HCT116 (cell line): ENCODE results near the gene TNIP1. TPM values are rescaled to one million over a fixed set of nuclear protein-coding genes. Genes with fewer than 3 reads are reported as not detected.

Experiments
- ATAC-seq: fragments of 200-7000 bp; cut with Tn5 transposase; 2 replicates; pipeline ENCODE4 v1.9.1; 2020; ENCODE audit warnings: mild to moderate bottlenecking, moderate library complexity
- BruUV-seq: library from RNA; stranded (reverse); fragments of 400-500 nt; replicated peaks from 2 replicates; lab custom pipeline; 2021; lab: Mats Ljungman, UMichigan
- CTCF ChIA-PET: fragments of 300-600 bp; sonication (Branson Sonifier 250); formaldehyde crosslinking; loops from one replicate; lab custom pipeline; 2021; ENCODE audit warnings: antibody characterized with exemption; lab: Charles Lee
- POLR2A ChIA-PET: fragments of 300-600, 350-600 bp; sonication (Branson Sonifier 250); formaldehyde crosslinking; loops from one replicate; lab custom pipeline; 2021; ENCODE audit warnings: antibody characterized with exemption; lab: Charles Lee
- RAD21 ChIA-PET, 2 experiments: fragments of 300-600 bp; sonication (Branson Sonifier 250); formaldehyde crosslinking; loops; one replicate each; lab custom pipeline; 2023; ENCODE audit warnings: low total read pairs in 2 of 2; ENCODE audit not compliant: uncharacterized antibody in 2 of 2, unreplicated experiment in 2 of 2, low non-redundant PET in 1 of 2; lab: Charles Lee
- DNase-seq: peaks from one replicate; pipeline ENCODE4 v3.0.0-alpha.2; 2010; ENCODE audit warnings: low read depth, low spot score
- H2AFZ ChIP-seq: fragments of 200-600 bp; shearing (Covaris generic), sonication (generic); 2 replicates; pipeline ENCODE4 v1.6.1; 2017; ENCODE audit warnings: low read depth, mixed run types, mixed read lengths, antibody characterized with exemption, low read length; ENCODE audit not compliant: poor library complexity, severe bottlenecking
- H3K27ac ChIP-seq: 2 replicates; pipeline ENCODE4 v1.5.1; 2012; ENCODE audit warnings: low read depth, low read length
- H3K27me3 ChIP-seq: fragments of 200-600 bp; sonication (generic); 2 replicates; pipeline ENCODE4 v1.6.1; 2016; ENCODE audit warnings: mixed run types, low read length, mixed read lengths; ENCODE audit not compliant: insufficient read depth
- H3K36me3 ChIP-seq, 2 experiments: fragments of 200-500 bp in 1 of 2; fragments of 200-600 bp in 1 of 2; sonication (Bioruptor generic) in 1 of 2; sonication (generic) in 1 of 2; 2 replicates each; pipeline versions ENCODE4 v1.5.1 to v1.6.1; 2014 to 2016; ENCODE audit warnings: low read length in 2 of 2, inconsistent platforms in 1 of 2, mixed read lengths in 1 of 2, mixed run types in 1 of 2; ENCODE audit not compliant: insufficient read depth in 2 of 2, control insufficient read depth in 1 of 2
- H3K4me1 ChIP-seq, 2 experiments: fragments of 200-600 bp in 1 of 2; sonication (generic) in 1 of 2; 2 replicates each; pipeline versions ENCODE4 v1.5.1 to v1.6.1; 2012 to 2017; ENCODE audit warnings: low read length in 2 of 2, inconsistent platforms in 1 of 2, mild to moderate bottlenecking in 1 of 2, mixed read lengths in 1 of 2, mixed run types in 1 of 2, moderate library complexity in 1 of 2; ENCODE audit not compliant: insufficient read depth in 2 of 2, control insufficient read depth in 1 of 2
- H3K4me2 ChIP-seq: fragments of 200-600 bp; sonication (generic); 2 replicates; pipeline ENCODE4 v1.6.1; 2017; ENCODE audit warnings: mixed run types, low read length, mixed read lengths
- H3K4me3 ChIP-seq, 2 experiments: fragments of 200-600 bp in 1 of 2; sonication (generic) in 1 of 2; replicated peaks in 1 of 2; 2 replicates each; pipeline ENCODE4 v1.5.1; 2011 to 2016; ENCODE audit warnings: low read length in 2 of 2, control low read depth in 1 of 2, low read depth in 1 of 2, mild to moderate bottlenecking in 1 of 2, mixed read lengths in 1 of 2, mixed run types in 1 of 2
- H3K79me2 ChIP-seq: fragments of 200-600 bp; sonication (generic); 2 replicates; pipeline ENCODE4 v1.6.1; 2017; ENCODE audit warnings: mild to moderate bottlenecking, mixed run types, low read length, moderate library complexity, mixed read lengths; ENCODE audit not compliant: insufficient read depth
- H3K9ac ChIP-seq: fragments of 200-600 bp; sonication (generic); 2 replicates; pipeline ENCODE4 v1.6.1; 2016; ENCODE audit warnings: low read length, mixed read lengths
- H3K9me2 ChIP-seq: fragments of 200-600 bp; sonication (generic), shearing (Covaris generic); 2 replicates; pipeline ENCODE4 v1.6.1; 2017; ENCODE audit warnings: mixed run types, mild to moderate bottlenecking, moderate library complexity; ENCODE audit not compliant: insufficient read depth
- H3K9me3 ChIP-seq, 2 experiments: fragments of 200-500 bp in 1 of 2; fragments of 200-600 bp in 1 of 2; sonication (Bioruptor generic) in 1 of 2; sonication (generic) in 1 of 2; 2 replicates each; pipeline ENCODE4 v1.6.1; 2014 to 2017; ENCODE audit warnings: low read length in 2 of 2, mixed read lengths in 2 of 2, inconsistent platforms in 1 of 2, low read depth in 1 of 2, mild to moderate bottlenecking in 1 of 2, mixed run types in 1 of 2, moderate library complexity in 1 of 2; ENCODE audit not compliant: control insufficient read depth in 1 of 2, insufficient read depth in 1 of 2
- H4K20me1 ChIP-seq: fragments of 200-600 bp; sonication (generic), shearing (Covaris generic); 2 replicates; pipeline ENCODE4 v1.6.1; 2017; ENCODE audit warnings: mixed run types, mild to moderate bottlenecking, moderate library complexity; ENCODE audit not compliant: insufficient read depth
- CEBPB ChIP-seq: IDR thresholded peaks from 2 replicates; pipeline ENCODE4 v1.6.1; 2012; ENCODE audit warnings: low read depth
- EGR1 ChIP-seq: IDR thresholded peaks from 2 replicates; pipeline ENCODE4 v1.6.1; 2012; ENCODE audit warnings: low read depth
- ELF1 ChIP-seq: IDR thresholded peaks from 2 replicates; pipeline ENCODE4 v1.6.1; 2012; ENCODE audit warnings: low read depth, borderline replicate concordance
- EZH2 ChIP-seq: fragments of 200-600 bp; sonication (generic); IDR thresholded peaks from 2 replicates; pipeline ENCODE4 v1.6.1; 2017; ENCODE audit warnings: antibody characterized with exemption, mixed run types
- FOSL1 ChIP-seq: IDR thresholded peaks from 2 replicates; pipeline ENCODE4 v1.6.1; 2012; ENCODE audit warnings: low read depth
- POLR2A ChIP-seq: IDR thresholded peaks from 2 replicates; pipeline ENCODE4 v1.7.0; 2011; ENCODE audit warnings: borderline replicate concordance; ENCODE audit not compliant: insufficient read depth, insufficient read length; ENCODE audit errors: extremely low read depth
- POLR2AphosphoS5 ChIP-seq: IDR thresholded peaks from 2 replicates; pipeline ENCODE4 v1.6.1; 2011; ENCODE audit warnings: mild to moderate bottlenecking, low read depth, low read length, moderate library complexity
- RAD21 ChIP-seq: IDR thresholded peaks from 2 replicates; pipeline ENCODE4 v1.6.1; 2012; ENCODE audit warnings: low read depth, mild to moderate bottlenecking
- SIN3A ChIP-seq: IDR thresholded peaks from 2 replicates; pipeline ENCODE4 v1.6.1; 2012; ENCODE audit warnings: low read depth
- SP1 ChIP-seq: IDR thresholded peaks from 2 replicates; pipeline ENCODE4 v1.6.1; 2012; ENCODE audit warnings: low read depth
- SRF ChIP-seq: IDR thresholded peaks from 2 replicates; pipeline ENCODE4 v1.6.1; 2012; ENCODE audit warnings: low read depth
- YY1 ChIP-seq: IDR thresholded peaks from 2 replicates; pipeline ENCODE4 v1.6.1; 2011; ENCODE audit warnings: low read length, low read depth, moderate library complexity, mild to moderate bottlenecking; ENCODE audit not compliant: insufficient replicate concordance; ENCODE audit errors: extremely low read depth
- ZBTB33 ChIP-seq: IDR thresholded peaks from 2 replicates; pipeline ENCODE4 v1.6.1; 2011; ENCODE audit warnings: mild to moderate bottlenecking, low read length, moderate library complexity; ENCODE audit not compliant: insufficient replicate concordance; ENCODE audit errors: extremely low read depth
- ZFX ChIP-seq: fragments of 450-650 bp; IDR thresholded peaks from 2 replicates; pipeline ENCODE4 v1.6.1; 2017
- ZNF274 ChIP-seq: fragments of 200-500 bp; sonication (Bioruptor generic); IDR thresholded peaks from 2 replicates; pipeline ENCODE4 v1.6.1; 2014; ENCODE audit warnings: mild to moderate bottlenecking, low read depth, low read length, inconsistent platforms
- intact Hi-C: fragments of 100-400 bp; cut with micrococcal nuclease; formaldehyde crosslinking; loops from 2 replicates; pipeline ENCODE4 v1.10.0; 2022
- total RNA-seq: library from RNA; stranded (reverse); gene quantifications from one replicate; pipeline ENCODE4 v1.2.1, GENCODE V29; 2021; ENCODE audit not compliant: unreplicated experiment

Gene TNIP1
- total RNA-seq, 1 experiment from 2014 or later = 46.0 TPM

- CTCF ChIA-PET = interaction anchor here (0.6 kb wide), 1 partner anchor 108 kb away, joined by 3 read pairs; no protein-coding TSS in a partner anchor
- H3K4me1 ChIP-seq = no peaks in the 10 kb centered on the region
- DNase-seq (no peak), ATAC-seq (no peak)
- H3K79me2 ChIP-seq = no peaks in the 10 kb centered on the region
- RAD21 ChIA-PET = no interaction called here
- H2AFZ ChIP-seq = no peak overlapping the region
- no peak overlapping the region for H3K4me2 ChIP-seq
- TF ChIP-seq ZNF274 (no peak), YY1 (no peak), SP1 (no peak), SRF (no peak), ZFX (no peak), FOSL1 (no peak), EZH2 (no peak), EGR1 (no peak), POLR2AphosphoS5 (no peak)
- H3K27ac ChIP-seq = no peak overlapping the region
- no peaks in the 10 kb centered on the region for H3K27me3 ChIP-seq
- no peak overlapping the region for H3K9ac ChIP-seq
- no peaks in the 10 kb centered on the region for H3K9me3 ChIP-seq
- H3K4me3 ChIP-seq = no peak overlapping the region
- no peaks in the 10 kb centered on the region for H3K9me2 ChIP-seq
- intact Hi-C loops = no loop called here
- no peaks in the 10 kb centered on the region for H4K20me1 ChIP-seq
- H3K36me3 ChIP-seq = peaks cover 0 to 12% of the 10 kb centered on the region in 2 experiments; a peak in 2 of 4 replicates
- POLR2A ChIA-PET = no interaction called here
- no TSS peak for BruUV-seq
Measured at GRCh38 chr5:151110992-151111391, 30.2 kb upstream of the TNIP1 start.

GRCh38 chr5:151110122-151110681 lies 29.4 kb upstream of the TNIP1 start:
- POLR2A ChIA-PET = no interaction called here
- BruUV-seq = no TSS peak
- H3K9ac ChIP-seq = no peak overlapping the region
- RAD21 ChIA-PET = no interaction called here
- TF ChIP-seq EGR1 = no peak
- TF ChIP-seq CEBPB = no peak
- TF ChIP-seq SP1 = no peak
- no peak for TF ChIP-seq POLR2A
- TF ChIP-seq ELF1 = no peak
- TF ChIP-seq RAD21 = no peak
- no peak for TF ChIP-seq SIN3A
- TF ChIP-seq ZBTB33 = no peak
- no peaks in the 10 kb centered on the region for H3K27me3 ChIP-seq
- intact Hi-C loops = no loop called here
- ATAC-seq (no peak), DNase-seq (no peak)
- CTCF ChIA-PET = interaction anchor here (1.3 to 1.5 kb wide), 2 partner anchors 56 to 62 kb away, joined by 3 read pairs; no protein-coding TSS in a partner anchor
- H3K27ac ChIP-seq = no peak overlapping the region
- H4K20me1 ChIP-seq = no peaks in the 10 kb centered on the region
- no peak overlapping the region for H3K4me2 ChIP-seq
- no peaks in the 10 kb centered on the region for H3K9me2 ChIP-seq
- H3K4me3 ChIP-seq = no peak overlapping the region
- H2AFZ ChIP-seq = no peak overlapping the region
- H3K9me3 ChIP-seq = no peaks in the 10 kb centered on the region
- peaks cover 0 to 12% of the 10 kb centered on the region in 2 experiments; a peak in 2 of 4 replicates for H3K36me3 ChIP-seq
- no peaks in the 10 kb centered on the region for H3K4me1 ChIP-seq
- no peaks in the 10 kb centered on the region for H3K79me2 ChIP-seq
